Activated CD8-positive, alpha-beta T cell treated with anti-CD3 and anti-CD28 coated beads, Interleukin-2, amount 10 ng/mL, durations not matched to agents 7 days and 5 days (primary cell): Measurements from ENCODE around the gene RGS19. TPM values are rescaled to one million over a fixed set of nuclear protein-coding genes. Genes with fewer than 3 reads are reported as not detected.
"Not testable (repeated sequence)": the region's sequence is repeated elsewhere in the genome, so short reads cannot be mapped to it uniquely, and the experiment has no call there.

Experiments
- ATAC-seq: fragments of 150-1000 bp; cut with Tn5 transposase; one replicate; pipeline ENCODE4 v1.10.0; 2021; ENCODE audit warnings: moderate library complexity
- CTCF ChIA-PET: fragments of 350-600 bp; sonication (Branson Sonifier 250); formaldehyde crosslinking; loops from one replicate; lab custom pipeline; 2021; ENCODE audit warnings: antibody characterized with exemption; lab: Charles Lee
- POLR2A ChIA-PET: fragments of 350-600 bp; sonication (Branson Sonifier 250); formaldehyde crosslinking; loops from one replicate; lab custom pipeline; 2021; ENCODE audit warnings: antibody characterized with exemption; lab: Charles Lee
- DNase-seq: peaks from one replicate; pipeline ENCODE4 v3.0.0-alpha.2; 2020
- H3K27ac Mint-ChIP-seq: one replicate; pipeline ENCODE4 v1.8.0; 2021; ENCODE audit warnings: mild to moderate bottlenecking, mixed read lengths
- H3K27me3 Mint-ChIP-seq: one replicate; pipeline ENCODE4 v1.8.0; 2021; ENCODE audit warnings: low read depth, mixed read lengths
- H3K36me3 Mint-ChIP-seq: one replicate; pipeline ENCODE4 v1.8.0; 2021; ENCODE audit warnings: low read depth, mixed read lengths
- H3K4me1 Mint-ChIP-seq: one replicate; pipeline ENCODE4 v1.8.0; 2021; ENCODE audit warnings: low read depth, mixed read lengths
- H3K4me3 Mint-ChIP-seq: one replicate; pipeline ENCODE4 v1.8.0; 2021; ENCODE audit warnings: mild to moderate bottlenecking, mixed read lengths
- H3K9me3 Mint-ChIP-seq: one replicate; pipeline ENCODE4 v1.8.0; 2022; ENCODE audit warnings: mixed read lengths; ENCODE audit not compliant: insufficient read depth
- total RNA-seq, 2 experiments: library from RNA; stranded (reverse); gene quantifications; one replicate each; pipeline ENCODE4 v1.2.3, GENCODE V29; 2021

Gene RGS19
- total RNA-seq, 2 experiments from 2014 or later = 130 to 135 TPM

DNA sequence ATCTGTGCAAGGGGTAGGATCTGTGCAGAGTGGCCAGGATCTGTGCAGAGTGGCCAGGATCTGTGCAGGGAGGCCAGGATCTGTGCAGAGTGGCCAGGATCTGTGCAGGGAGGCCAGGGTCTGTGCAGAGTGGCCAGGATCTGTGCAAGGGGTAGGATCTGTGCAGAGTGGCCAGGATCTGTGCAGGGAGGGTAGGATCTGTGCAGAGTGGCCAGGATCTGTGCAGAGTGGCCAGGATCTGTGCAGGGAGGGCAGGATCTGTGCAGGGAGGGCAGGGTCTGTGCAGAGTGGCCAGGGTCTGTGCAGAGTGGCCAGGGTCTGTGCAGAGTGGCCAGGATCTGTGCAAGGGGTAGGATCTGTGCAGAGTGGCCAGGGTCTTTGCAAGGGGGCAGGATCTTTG is 9.3 kb upstream of the RGS19 start:
- H3K4me1 Mint-ChIP-seq, H3K27ac Mint-ChIP-seq, POLR2A ChIA-PET, H3K36me3 Mint-ChIP-seq, ATAC-seq, CTCF ChIA-PET, H3K9me3 Mint-ChIP-seq, DNase-seq, H3K4me3 Mint-ChIP-seq: not testable (repeated sequence)
- peaks cover 24% of the 10 kb centered on the region for H3K27me3 Mint-ChIP-seq

DNA sequence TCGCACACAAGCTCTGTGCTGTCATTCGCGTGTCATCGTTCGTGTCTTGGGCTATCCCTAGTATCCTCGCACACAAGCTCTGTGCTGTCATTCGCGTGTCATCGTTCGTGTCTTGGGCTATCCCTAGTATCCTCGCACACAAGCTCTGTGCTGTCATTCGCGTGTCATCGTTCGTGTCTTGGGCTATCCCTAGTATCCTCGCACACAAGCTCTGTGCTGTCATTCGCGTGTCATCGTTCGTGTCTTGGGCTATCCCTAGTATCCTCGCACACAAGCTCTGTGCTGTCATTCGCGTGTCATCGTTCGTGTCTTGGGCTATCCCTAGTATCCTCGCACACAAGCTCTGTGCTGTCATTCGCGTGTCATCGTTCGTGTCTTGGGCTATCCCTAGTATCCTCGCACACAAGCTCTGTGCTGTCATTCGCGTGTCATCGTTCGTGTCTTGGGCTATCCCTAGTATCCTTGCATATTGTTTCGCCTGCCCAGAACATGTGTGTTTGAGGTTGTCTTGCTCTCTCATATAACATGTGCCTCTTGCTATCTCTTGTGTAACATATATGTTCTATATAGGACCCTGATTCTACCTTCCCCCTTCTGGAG is 8.0 kb upstream of the RGS19 start:
- H3K27me3 Mint-ChIP-seq = peaks cover 24% of the 10 kb centered on the region
- peaks cover 14% of the 10 kb centered on the region for H3K4me1 Mint-ChIP-seq
- ATAC-seq, POLR2A ChIA-PET, CTCF ChIA-PET, H3K4me3 Mint-ChIP-seq, DNase-seq, H3K9me3 Mint-ChIP-seq, H3K27ac Mint-ChIP-seq, H3K36me3 Mint-ChIP-seq: not testable (repeated sequence)

DNA sequence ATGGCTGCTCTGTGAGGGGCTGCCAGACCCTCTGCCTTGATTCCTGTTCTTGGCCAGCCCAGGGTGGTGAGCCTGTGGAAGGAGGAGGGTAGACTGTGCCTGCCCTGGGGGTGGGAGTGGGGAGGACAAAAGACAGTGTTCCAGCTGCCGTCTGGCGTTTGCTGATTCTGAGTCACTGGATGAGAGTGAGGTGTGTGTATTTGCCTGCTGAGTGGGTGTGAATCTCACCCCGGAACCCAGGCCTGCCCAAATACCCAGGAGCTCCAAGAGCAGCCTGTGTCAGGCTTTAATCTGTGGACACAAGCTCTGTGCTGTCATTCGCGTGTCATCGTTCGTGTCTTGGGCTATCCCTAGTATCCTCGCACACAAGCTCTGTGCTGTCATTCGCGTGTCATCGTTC is 7.5 kb upstream of the RGS19 start:
- Mint-ChIP-seq H3K27me3 (peaks cover 24% of the 10 kb centered on the region), H3K4me1 (peaks cover 19% of the 10 kb centered on the region), H3K27ac (no peak overlapping the region), H3K9me3 (no peaks in the 10 kb centered on the region), H3K4me3 (no peak overlapping the region), H3K36me3 (no peaks in the 10 kb centered on the region)
- ChIA-PET POLR2A (no interaction called here), CTCF (interaction anchor here (1.2 kb wide), 1 partner anchor 16 kb away, joined by 4 read pairs; no protein-coding TSS in a partner anchor)
- ATAC-seq (no peak), DNase-seq (no peak)

DNA sequence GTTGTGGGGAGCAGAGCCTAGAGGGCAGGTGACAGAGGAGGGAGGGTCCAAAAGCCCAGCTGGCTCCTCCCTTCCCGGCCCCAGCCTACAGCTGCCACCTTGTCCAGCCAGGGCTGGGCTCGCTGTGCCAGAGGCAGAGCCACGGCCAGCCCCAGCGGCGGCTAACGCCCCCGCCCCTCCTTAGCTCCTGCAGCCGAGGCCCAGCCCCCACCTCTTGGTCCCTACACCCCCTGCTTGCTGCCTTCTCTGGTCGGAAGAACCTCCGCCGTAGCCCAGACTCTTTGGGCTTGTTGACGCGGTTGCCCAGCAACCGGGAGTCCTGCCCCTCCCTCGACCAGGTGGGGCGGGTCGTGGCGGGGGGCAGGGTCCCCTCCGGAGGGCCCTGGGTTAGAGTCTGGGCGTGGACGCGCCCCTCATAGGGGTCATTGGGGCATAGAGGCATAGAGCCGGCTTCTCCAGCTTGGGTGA is 5.4 kb upstream of the RGS19 start:
- POLR2A ChIA-PET = no interaction called here
- DNase-seq = no peak
- H3K36me3 Mint-ChIP-seq = no peaks in the 10 kb centered on the region
- no peak overlapping the region for H3K27ac Mint-ChIP-seq
- peak overlapping the region; percentile 71 for H3K4me3 Mint-ChIP-seq
- peaks cover 24% of the 10 kb centered on the region for H3K27me3 Mint-ChIP-seq
- no peak for ATAC-seq
- no peaks in the 10 kb centered on the region for H3K9me3 Mint-ChIP-seq
- peaks cover 35% of the 10 kb centered on the region for H3K4me1 Mint-ChIP-seq
- CTCF ChIA-PET = interaction anchor here (1.3 to 3.1 kb wide), 6 partner anchors 14 to 88 kb away, joined by 3 to 48 read pairs (median 6); no protein-coding TSS in a partner anchor

DNA sequence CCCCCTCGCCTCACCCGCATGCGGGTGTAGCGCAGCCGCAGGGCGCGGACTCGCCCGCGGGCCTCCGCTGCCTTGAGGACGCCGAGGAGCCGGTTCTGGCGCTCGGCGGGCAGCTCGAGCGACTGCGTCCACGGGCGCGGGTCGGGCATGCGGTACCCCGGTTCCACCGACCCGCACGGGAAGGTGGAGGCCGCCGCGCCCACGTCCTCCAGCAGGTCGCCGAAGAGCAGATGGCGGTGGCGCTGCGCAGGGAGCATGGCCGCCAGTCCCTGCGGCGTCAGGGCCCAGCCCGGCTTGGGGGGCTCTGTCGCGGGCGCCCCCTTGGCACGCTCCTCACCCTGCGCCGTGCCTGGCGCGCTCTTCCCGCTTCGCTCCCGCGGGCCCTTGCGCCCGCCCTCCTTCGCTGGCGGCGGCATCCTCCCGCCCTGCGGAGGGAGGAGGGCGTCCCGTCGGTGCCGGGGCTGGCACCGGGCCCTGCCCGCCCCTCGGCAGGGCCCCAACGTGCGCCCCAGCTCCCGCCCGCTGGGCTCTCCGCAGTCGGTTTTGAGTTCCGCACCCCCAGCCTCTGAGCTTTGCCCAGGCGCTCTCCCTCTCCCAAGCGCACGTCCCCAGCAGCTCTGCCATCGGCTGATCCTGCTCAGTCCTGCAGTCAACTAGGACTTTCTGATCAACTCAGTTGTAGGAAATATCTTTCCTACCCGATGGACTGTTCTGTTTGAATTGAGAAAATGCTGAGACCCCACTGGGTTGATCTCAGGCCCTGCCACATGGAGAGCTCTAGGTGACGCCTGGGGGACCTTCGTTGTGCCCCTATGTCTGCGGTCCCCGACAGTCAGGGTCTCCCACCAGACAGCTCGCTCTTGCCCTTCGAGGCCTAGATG is 4.7 kb upstream of the RGS19 start, which contains the start of gene LKAAEAR1:
LKAAEAR1 (minus strand) TSS at position 595 of the 881 bp plus-strand sequence; CDS start at position 416, 179 bp downstream.
- H3K9me3 Mint-ChIP-seq = no peaks in the 10 kb centered on the region
- ATAC-seq = no peak
- H3K27ac Mint-ChIP-seq = no peak within 1 kb of the TSS
- ChIA-PET POLR2A (interaction anchor here (0.8 kb wide), 1 partner anchor 169 kb away, joined by 3 read pairs; no protein-coding TSS in a partner anchor), CTCF (interaction anchor here (0.6 to 3.1 kb wide), 18 partner anchors 11 to 172 kb away, joined by 3 to 48 read pairs (median 4); partner anchors contain the start of gene SAMD10)
- H3K36me3 Mint-ChIP-seq = peaks cover 2% of the 10 kb centered on the region
- H3K4me1 Mint-ChIP-seq = peaks cover 35% of the 10 kb centered on the region
- no peak for DNase-seq
- peak within 1 kb of the TSS; percentile 71 for H3K4me3 Mint-ChIP-seq
- peaks cover 24% of the 10 kb centered on the region for H3K27me3 Mint-ChIP-seq

DNA sequence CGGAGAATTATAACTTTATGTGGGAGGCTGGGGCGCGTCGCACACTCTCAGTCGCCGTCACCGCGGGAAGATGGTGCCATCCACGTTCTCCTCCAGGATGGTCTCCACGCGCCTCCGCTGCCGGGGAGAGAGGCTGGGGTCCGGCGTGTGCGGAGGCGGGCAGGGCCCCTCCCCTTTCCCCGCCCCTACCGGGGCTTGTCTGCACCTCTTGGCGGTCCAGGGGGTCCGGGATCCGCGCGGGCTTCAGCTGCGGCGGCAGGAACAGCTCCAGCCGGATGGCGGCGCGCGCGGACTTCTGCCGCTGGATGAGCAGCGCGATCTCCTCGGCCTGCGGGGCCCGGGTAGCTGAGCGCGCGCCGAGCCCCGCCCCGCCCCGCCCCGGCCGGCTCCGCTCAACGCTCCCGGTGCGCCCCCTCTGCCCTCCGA is 4.1 kb upstream of the RGS19 start:
- DNase-seq = peak; percentile 78
- peak; percentile 48 for ATAC-seq
- Mint-ChIP-seq H3K4me3 (peak overlapping the region; percentile 69), H3K27me3 (peaks cover 19% of the 10 kb centered on the region), H3K27ac (no peak overlapping the region), H3K36me3 (peaks cover 6% of the 10 kb centered on the region), H3K9me3 (no peaks in the 10 kb centered on the region), H3K4me1 (peaks cover 35% of the 10 kb centered on the region)
- ChIA-PET POLR2A (interaction anchor here (0.8 kb wide), 1 partner anchor 170 kb away, joined by 3 read pairs; no protein-coding TSS in a partner anchor), CTCF (interaction anchor here (0.6 to 3.1 kb wide), 18 partner anchors 10 to 173 kb away, joined by 3 to 48 read pairs (median 4); partner anchors contain the start of gene SAMD10)

DNA sequence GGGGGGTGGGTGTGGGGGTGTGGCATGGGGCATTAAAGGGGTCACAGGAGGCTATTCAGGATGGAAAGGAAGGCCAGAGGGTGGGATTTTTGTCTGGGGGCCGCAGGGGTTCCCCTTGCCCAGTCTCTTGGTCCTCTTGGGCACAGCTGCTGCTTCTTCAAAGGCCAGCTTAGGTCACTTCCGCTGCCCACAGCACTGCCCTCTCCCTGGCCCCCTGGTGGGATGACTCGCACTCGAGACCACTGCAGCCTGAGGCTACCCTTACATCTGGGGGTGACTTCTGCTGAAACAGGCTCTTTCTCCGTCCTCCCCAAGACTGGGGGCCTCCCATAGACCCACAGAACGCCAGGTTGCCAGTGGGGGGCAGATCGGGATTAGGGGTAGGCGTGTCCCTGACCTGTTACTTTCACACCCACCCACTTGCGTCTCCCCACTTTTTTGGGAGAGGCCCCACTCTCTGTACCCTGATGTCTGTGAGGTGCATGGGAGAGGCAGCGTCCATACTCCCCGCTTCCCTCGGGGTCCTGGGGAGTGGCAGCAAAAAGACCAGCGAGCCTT is 3.6 kb upstream of the RGS19 start:
- ChIA-PET POLR2A (interaction anchor here (0.7 to 0.8 kb wide), 2 partner anchors 171 to 173 kb away, joined by 3 read pairs; partner anchors contain the start of gene PCMTD2), CTCF (interaction anchor here (1.1 to 3.1 kb wide), 11 partner anchors 10 to 103 kb away, joined by 3 to 48 read pairs (median 4); partner anchors contain the start of genes NPBWR2 and SAMD10)
- no peaks in the 10 kb centered on the region for H3K9me3 Mint-ChIP-seq
- H3K4me3 Mint-ChIP-seq = peak overlapping the region; percentile 69
- H3K27ac Mint-ChIP-seq = no peak overlapping the region
- DNase-seq (no peak), ATAC-seq (no peak)
- peaks cover 35% of the 10 kb centered on the region for H3K4me1 Mint-ChIP-seq
- peaks cover 8% of the 10 kb centered on the region for H3K36me3 Mint-ChIP-seq
- peaks cover 16% of the 10 kb centered on the region for H3K27me3 Mint-ChIP-seq

DNA sequence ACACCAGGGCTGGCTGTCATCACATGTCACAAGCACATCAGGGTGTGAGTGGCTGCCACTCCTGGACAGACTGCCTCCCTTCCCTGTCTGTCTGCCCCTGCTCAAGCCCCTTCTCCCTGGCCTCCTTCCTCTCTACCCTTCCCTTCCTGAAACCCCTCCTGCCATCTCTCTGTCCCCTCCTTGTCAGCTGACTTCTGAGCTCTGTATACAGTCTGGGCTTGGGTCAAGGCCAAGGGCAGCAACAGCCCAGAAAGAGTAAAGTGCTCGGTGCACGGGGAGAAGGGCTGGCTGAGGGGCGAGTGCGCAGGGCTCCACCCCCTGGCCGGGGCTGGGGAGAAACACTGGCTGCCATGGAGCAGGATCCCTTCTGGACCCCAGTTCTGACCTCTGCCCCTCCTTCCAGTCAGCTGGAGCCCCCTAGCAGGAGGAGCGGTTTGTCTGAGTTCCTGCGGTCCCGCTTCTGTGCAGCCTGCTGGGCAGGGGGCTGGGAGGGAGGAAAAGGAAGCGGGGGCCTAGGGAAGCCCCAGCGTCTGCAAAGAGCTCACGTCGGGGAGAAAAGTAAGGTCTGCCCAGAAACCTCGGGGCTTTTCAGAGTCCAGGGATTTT is 2.9 kb upstream of the RGS19 start:
- DNase-seq = no peak
- CTCF ChIA-PET = interaction anchor here (1.6 to 3.1 kb wide), 5 partner anchors 18 to 44 kb away, joined by 3 to 48 read pairs (median 6); partner anchors contain the start of gene NPBWR2
- Mint-ChIP-seq H3K27me3 (peaks cover 16% of the 10 kb centered on the region), H3K36me3 (peaks cover 11% of the 10 kb centered on the region), H3K4me1 (peaks cover 36% of the 10 kb centered on the region), H3K4me3 (peak overlapping the region; percentile 60), H3K27ac (peak overlapping the region; percentile 25), H3K9me3 (no peaks in the 10 kb centered on the region)
- ATAC-seq = no peak
- POLR2A ChIA-PET = interaction anchor here (0.7 kb wide), 2 partner anchors 39 to 174 kb away, joined by 3 read pairs; partner anchors contain the start of gene PCMTD2

DNA sequence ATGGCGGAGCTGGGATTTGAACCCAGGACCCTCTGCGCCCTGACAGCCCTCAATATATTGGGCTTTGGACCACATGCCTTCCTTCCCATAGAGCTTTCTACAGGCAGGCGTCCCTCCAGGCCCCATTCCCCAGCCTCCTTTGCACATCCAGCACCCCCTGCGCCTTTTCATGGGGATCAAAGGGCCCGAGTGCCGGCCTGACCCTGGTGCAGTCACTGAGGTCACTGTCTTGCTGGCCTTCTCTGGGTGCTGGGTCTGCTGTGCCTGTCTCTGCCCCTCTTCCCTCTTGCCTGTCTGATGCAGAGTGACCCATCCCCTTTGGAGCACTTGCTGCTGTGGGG is 2.3 kb upstream of the RGS19 start:
- Mint-ChIP-seq H3K27ac (no peak overlapping the region), H3K9me3 (no peaks in the 10 kb centered on the region), H3K4me3 (no peak overlapping the region), H3K4me1 (peaks cover 40% of the 10 kb centered on the region), H3K36me3 (peaks cover 15% of the 10 kb centered on the region), H3K27me3 (peaks cover 16% of the 10 kb centered on the region)
- CTCF ChIA-PET = interaction anchor here (1.1 to 2.7 kb wide), 3 partner anchors 21 to 39 kb away, joined by 3 to 20 read pairs (median 3); partner anchors contain the start of gene NPBWR2
- POLR2A ChIA-PET = interaction anchor here (0.7 kb wide), 1 partner anchor 39 kb away, joined by 3 read pairs; no protein-coding TSS in a partner anchor
- ATAC-seq = no peak
- no peak for DNase-seq

DNA sequence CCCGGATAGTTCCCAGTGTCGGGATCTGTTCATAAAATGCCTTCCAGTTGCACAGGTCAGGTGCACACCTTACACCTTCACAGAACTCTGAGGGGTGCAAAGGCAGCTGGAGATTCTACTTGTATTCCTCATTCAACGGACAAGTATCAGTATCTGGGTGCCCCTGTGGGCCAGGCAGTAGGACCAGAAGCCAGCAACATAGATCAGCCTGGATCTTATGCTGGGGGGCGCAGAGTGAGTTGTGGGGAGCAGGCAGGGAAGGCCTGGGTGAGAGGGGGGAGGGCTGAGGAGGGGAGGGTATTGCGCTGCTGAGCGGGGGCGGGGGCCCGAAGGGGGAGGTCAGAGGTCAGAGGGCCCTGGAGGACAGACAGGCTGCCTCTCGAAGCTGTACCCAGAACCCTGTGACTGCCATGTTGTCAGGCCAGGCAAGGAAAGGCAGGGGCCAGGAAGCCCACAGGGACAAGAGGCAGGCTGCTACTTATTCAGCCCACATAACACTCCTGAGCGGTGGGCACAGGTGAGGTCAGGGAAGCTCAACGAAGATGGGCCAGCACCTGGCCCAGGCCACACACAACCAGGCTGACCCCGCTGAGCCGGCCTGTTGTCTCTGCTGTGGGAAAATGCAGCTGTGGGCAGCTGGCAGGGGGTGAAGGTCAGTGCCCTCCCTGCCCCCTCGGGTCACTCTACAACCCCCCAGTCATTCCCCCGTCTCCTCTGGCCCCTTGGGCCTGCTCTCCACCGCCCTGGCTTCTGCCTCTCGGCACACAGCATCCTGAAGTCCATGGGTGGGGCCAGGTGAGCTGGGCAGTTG is 1.7 kb upstream of the RGS19 start:
- no peak for DNase-seq
- CTCF ChIA-PET = interaction anchor here (0.9 to 2.7 kb wide), 5 partner anchors 21 to 102 kb away, joined by 3 to 20 read pairs (median 3); partner anchors contain the start of genes NPBWR2, PRPF6 and SAMD10
- Mint-ChIP-seq H3K4me3 (peak overlapping the region; percentile 77), H3K36me3 (peaks cover 21% of the 10 kb centered on the region), H3K27me3 (peaks cover 13% of the 10 kb centered on the region), H3K27ac (peak overlapping the region; percentile 73), H3K9me3 (no peaks in the 10 kb centered on the region), H3K4me1 (peaks cover 46% of the 10 kb centered on the region)
- no peak for ATAC-seq
- POLR2A ChIA-PET = no interaction called here
